Measurements from ENCODE around the gene TREML4.

Gene TREML4

GRCh38 chr6:41269166-41269565 lies 41.0 kb downstream of the TREML4 start:
- DNase-seq (ENCODE audit: low read depth in 1 of 2, low spot score in 1 of 2), result no peak
- in situ Hi-C loops (cut with HindIII; ENCODE audit: low pct_unique_long_range_greater_than_20kb, low sequenced_read_pairs), result no loop called here
- TF ChIP-seq JUND (IDR thresholded peaks at IDR 0.05; ENCODE audit: low read depth), result no peak

GRCh38 chr6:41269716-41270115 lies 41.6 kb downstream of the TREML4 start:
- no peak for TF ChIP-seq JUND (IDR thresholded peaks at IDR 0.05; ENCODE audit: low read depth)
- DNase-seq (ENCODE audit: low read depth in 1 of 2, low spot score in 1 of 2), result no peak
- in situ Hi-C loops (cut with HindIII; ENCODE audit: low pct_unique_long_range_greater_than_20kb, low sequenced_read_pairs), result no loop called here

GRCh38 chr6:41271901-41272395 lies 43.8 kb downstream of the TREML4 start:
- in situ Hi-C loops (cut with HindIII; ENCODE audit: low pct_unique_long_range_greater_than_20kb, low sequenced_read_pairs), result no loop called here

GRCh38 chr6:41272591-41273240 lies 44.6 kb downstream of the TREML4 start:
- no peak for DNase-seq (ENCODE audit: low read depth in 1 of 2, low spot score in 1 of 2)
- in situ Hi-C loops (cut with HindIII; ENCODE audit: low pct_unique_long_range_greater_than_20kb, low sequenced_read_pairs), result no loop called here
- no peak for TF ChIP-seq JUND (IDR thresholded peaks at IDR 0.05; ENCODE audit: low read depth)

More at GRCh38 chr6:41271901-41272395, 43.8 kb downstream of the TREML4 start:
- no peak for TF ChIP-seq JUND (IDR thresholded peaks at IDR 0.05; ENCODE audit: low read depth)
- DNase-seq (ENCODE audit: low read depth in 1 of 2, low spot score in 1 of 2), result no peak

- no peak for TF ChIP-seq JUND (IDR thresholded peaks at IDR 0.05; ENCODE audit: low read depth)
- DNase-seq (ENCODE audit: low read depth in 1 of 2, low spot score in 1 of 2), result no peak
- in situ Hi-C loops (cut with HindIII; ENCODE audit: low pct_unique_long_range_greater_than_20kb, low sequenced_read_pairs), result no loop called here
Measured at GRCh38 chr6:41273714-41274113, 45.6 kb downstream of the TREML4 start.

- in situ Hi-C loops (cut with HindIII; ENCODE audit: low pct_unique_long_range_greater_than_20kb, low sequenced_read_pairs), result no loop called here
- no peak for TF ChIP-seq JUND (IDR thresholded peaks at IDR 0.05; ENCODE audit: low read depth)
- no peak for DNase-seq (ENCODE audit: low read depth in 1 of 2, low spot score in 1 of 2)
Measured at GRCh38 chr6:41274256-41274655, 46.1 kb downstream of the TREML4 start.

- no peak for DNase-seq (ENCODE audit: low read depth in 1 of 2, low spot score in 1 of 2)
- TF ChIP-seq JUND (IDR thresholded peaks at IDR 0.05; ENCODE audit: low read depth), result no peak
- in situ Hi-C loops (cut with HindIII; ENCODE audit: low pct_unique_long_range_greater_than_20kb, low sequenced_read_pairs), result no loop called here
Measured at GRCh38 chr6:41275489-41275888, 47.3 kb downstream of the TREML4 start.

- DNase-seq (ENCODE audit: low read depth in 1 of 2, low spot score in 1 of 2), result no peak
- no peak for TF ChIP-seq JUND (IDR thresholded peaks at IDR 0.05; ENCODE audit: low read depth)
- in situ Hi-C loops (cut with HindIII; ENCODE audit: low pct_unique_long_range_greater_than_20kb, low sequenced_read_pairs), result no loop called here
Measured at GRCh38 chr6:41277605-41278004, 49.5 kb downstream of the TREML4 start.

GRCh38 chr6:41278699-41279405 lies 50.7 kb downstream of the TREML4 start:
- in situ Hi-C loops (cut with HindIII; ENCODE audit: low pct_unique_long_range_greater_than_20kb, low sequenced_read_pairs), result no loop called here
- DNase-seq (ENCODE audit: low read depth in 1 of 2, low spot score in 1 of 2), result peak in 1 of 2 experiments; percentile 76
- no peak for TF ChIP-seq JUND (IDR thresholded peaks at IDR 0.05; ENCODE audit: low read depth)

GRCh38 chr6:41280381-41281057 lies 52.4 kb downstream of the TREML4 start:
- TF ChIP-seq JUND (IDR thresholded peaks at IDR 0.05; ENCODE audit: low read depth), result no peak
- no peak for DNase-seq (ENCODE audit: low read depth in 1 of 2, low spot score in 1 of 2)
- in situ Hi-C loops (cut with HindIII; ENCODE audit: low pct_unique_long_range_greater_than_20kb, low sequenced_read_pairs), result no loop called here

GRCh38 chr6:41283600-41283999 lies 55.5 kb downstream of the TREML4 start:
- TF ChIP-seq JUND (IDR thresholded peaks at IDR 0.05; ENCODE audit: low read depth), result no peak
- no peak for DNase-seq (ENCODE audit: low read depth in 1 of 2, low spot score in 1 of 2)
- in situ Hi-C loops (cut with HindIII; ENCODE audit: low pct_unique_long_range_greater_than_20kb, low sequenced_read_pairs), result no loop called here

- no peak for TF ChIP-seq JUND (IDR thresholded peaks at IDR 0.05; ENCODE audit: low read depth)
- no peak for DNase-seq (ENCODE audit: low read depth in 1 of 2, low spot score in 1 of 2)
- in situ Hi-C loops (cut with HindIII; ENCODE audit: low pct_unique_long_range_greater_than_20kb, low sequenced_read_pairs), result no loop called here
Measured at GRCh38 chr6:41284726-41285125, 56.6 kb downstream of the TREML4 start.
